Testis (tissue), 2 donors: Measurements from ENCODE around the gene JUNB.

Source experiments
- POLR2A ChIP-seq: fragments of 450-650 bp; IDR thresholded peaks from one replicate; pipeline ENCODE4 v1.6.1; 2017; ENCODE audit warnings: antibody characterized with exemption, mild to moderate bottlenecking, moderate library complexity
- TF ChIP-seq, protein P1 (sequence below), 3 experiments: fragments of 450-650 bp in 2 of 3; fragments of 200-600 bp in 1 of 3; sonication (generic) in 1 of 3; IDR thresholded peaks; one replicate each; pipeline ENCODE4 v1.5.1; 2016 to 2019; ENCODE audit warnings: antibody characterized with exemption in 3 of 3, mild to moderate bottlenecking in 2 of 3, moderate library complexity in 1 of 3

DNA sequence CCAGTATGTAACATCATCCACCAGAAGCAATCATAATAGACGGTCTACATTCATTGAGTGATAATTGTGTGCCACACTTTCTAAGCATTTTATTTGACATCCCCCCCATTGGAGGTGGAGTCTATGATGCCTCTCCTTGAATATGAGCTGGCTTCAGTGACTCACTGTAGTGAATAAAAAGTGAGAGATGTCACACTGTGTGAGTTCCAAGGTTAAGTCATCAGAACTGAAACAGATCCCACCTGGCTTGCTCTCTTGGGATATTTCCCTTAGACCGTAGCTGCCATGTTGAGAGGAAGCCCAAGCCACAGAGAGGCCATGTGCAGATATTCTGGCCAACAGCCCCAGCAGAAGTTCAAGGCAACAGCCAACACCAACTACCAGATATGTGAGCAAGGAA lies 30.5 kb downstream of the JUNB start:
- TF ChIP-seq, protein P1, sequence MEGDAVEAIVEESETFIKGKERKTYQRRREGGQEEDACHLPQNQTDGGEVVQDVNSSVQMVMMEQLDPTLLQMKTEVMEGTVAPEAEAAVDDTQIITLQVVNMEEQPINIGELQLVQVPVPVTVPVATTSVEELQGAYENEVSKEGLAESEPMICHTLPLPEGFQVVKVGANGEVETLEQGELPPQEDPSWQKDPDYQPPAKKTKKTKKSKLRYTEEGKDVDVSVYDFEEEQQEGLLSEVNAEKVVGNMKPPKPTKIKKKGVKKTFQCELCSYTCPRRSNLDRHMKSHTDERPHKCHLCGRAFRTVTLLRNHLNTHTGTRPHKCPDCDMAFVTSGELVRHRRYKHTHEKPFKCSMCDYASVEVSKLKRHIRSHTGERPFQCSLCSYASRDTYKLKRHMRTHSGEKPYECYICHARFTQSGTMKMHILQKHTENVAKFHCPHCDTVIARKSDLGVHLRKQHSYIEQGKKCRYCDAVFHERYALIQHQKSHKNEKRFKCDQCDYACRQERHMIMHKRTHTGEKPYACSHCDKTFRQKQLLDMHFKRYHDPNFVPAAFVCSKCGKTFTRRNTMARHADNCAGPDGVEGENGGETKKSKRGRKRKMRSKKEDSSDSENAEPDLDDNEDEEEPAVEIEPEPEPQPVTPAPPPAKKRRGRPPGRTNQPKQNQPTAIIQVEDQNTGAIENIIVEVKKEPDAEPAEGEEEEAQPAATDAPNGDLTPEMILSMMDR (IDR thresholded peaks at IDR 0.05) = no peak
- no peak for TF ChIP-seq POLR2A
